Kidney (tissue), 14 donors: ENCODE results near the gene LCE3E. TPM values are rescaled to one million over a fixed set of nuclear protein-coding genes. Genes with fewer than 3 reads are reported as not detected.
A peak's percentile ranks its signal among the peaks of the same experiment; 100 is the strongest.

Experiments used
- DNase-seq, 5 donors: peaks; one replicate each; pipeline ENCODE4 v3.0.0-alpha.2; 2013 to 2020
- FAIRE-seq: peaks from 2 replicates; lab custom pipeline; 2012; peaks lifted over from hg19 to GRCh38; lab: Jason Lieb, UNC
- H3K27ac ChIP-seq, 2 donors: one replicate each; pipeline ENCODE4 v1.7.0; 2013; ENCODE audit warnings: low read depth in 2 of 2, low read length in 2 of 2, inconsistent platforms in 1 of 2
- H3K27me3 ChIP-seq: one replicate; pipeline ENCODE4 v1.7.1; 2013; ENCODE audit warnings: low read length, inconsistent platforms; ENCODE audit not compliant: control insufficient read depth, insufficient read depth
- H3K36me3 ChIP-seq, 3 donors: one replicate each; pipeline versions ENCODE4 v1.7.0 to v1.7.1; 2013; ENCODE audit warnings: low read length in 3 of 3, control low read depth in 1 of 3, inconsistent platforms in 1 of 3; ENCODE audit not compliant: insufficient read depth in 3 of 3, control insufficient read depth in 2 of 3
- H3K4me1 ChIP-seq, 3 donors: one replicate each; pipeline versions ENCODE4 v1.7.0 to v1.7.1; 2013; ENCODE audit warnings: low read length in 3 of 3, inconsistent platforms in 1 of 3, low read depth in 1 of 3; ENCODE audit not compliant: control insufficient read depth in 2 of 3, insufficient read depth in 2 of 3
- H3K4me3 ChIP-seq, 3 donors: one replicate each; pipeline versions ENCODE4 v1.7.0 to v1.8.1; 2013; ENCODE audit warnings: low read length in 3 of 3, control low read depth in 1 of 3, inconsistent platforms in 1 of 3
- H3K9ac ChIP-seq, 3 donors: one replicate each; pipeline versions ENCODE4 v1.7.0 to v1.7.1; 2013; ENCODE audit warnings: low read length in 3 of 3, control low read depth in 1 of 3, inconsistent platforms in 1 of 3
- H3K9me3 ChIP-seq, 3 donors: one replicate each; pipeline versions ENCODE4 v1.7.0 to v1.7.1; 2013; ENCODE audit warnings: low read length in 3 of 3, control low read depth in 1 of 3, inconsistent platforms in 1 of 3; ENCODE audit not compliant: control insufficient read depth in 2 of 3, insufficient read depth in 1 of 3
- intact Hi-C: fragments of 100-400 bp; cut with DNase I; formaldehyde crosslinking; loops from one replicate; pipeline ENCODE4 v1.11.1; 2022
- polyA plus RNA-seq: library from polyadenylated mRNA; stranded (reverse); fragments of 350-450 nt; fragmentation: Illumina TruSeq; extraction: RNeasy Lipid Tissue Mini Kit (QIAGEN cat#74804); gene quantifications from one replicate; pipeline ENCODE4 v1.2.3, GENCODE V29; 2014; ENCODE audit warnings: low read depth, low replicate concordance; ENCODE audit not compliant: insufficient read depth
- total RNA-seq: library from RNA; stranded (reverse); fragmentation: NEBNext Ultra II Directional; extraction: Animal tissue kit (Norgen Biotek cat#: 25700); gene quantifications from one replicate; pipeline ENCODE4 v1.2.1, GENCODE V29; 2021
- TF ChIP-seq, protein P1 (sequence below): IDR thresholded peaks from 3 replicates; pipeline ENCODE4 v1.5.1; 2012; ENCODE audit warnings: mild to moderate bottlenecking, moderate library complexity, borderline replicate concordance; ENCODE audit not compliant: insufficient read depth; ENCODE audit errors: extremely low read depth
- donor health status: control.
- donor health status: control.
- donor health status: control.
- donor health status: control.
- donor health status: control.
- donor health status: DM: yes; HTN: yes; CAD: no.
- donor health status: Normal renal cell carcinoma (clear cell type).

LCE3E gene
- total and polyA plus RNA-seq, 2 donors from 2014 or later = not detected

DNA sequence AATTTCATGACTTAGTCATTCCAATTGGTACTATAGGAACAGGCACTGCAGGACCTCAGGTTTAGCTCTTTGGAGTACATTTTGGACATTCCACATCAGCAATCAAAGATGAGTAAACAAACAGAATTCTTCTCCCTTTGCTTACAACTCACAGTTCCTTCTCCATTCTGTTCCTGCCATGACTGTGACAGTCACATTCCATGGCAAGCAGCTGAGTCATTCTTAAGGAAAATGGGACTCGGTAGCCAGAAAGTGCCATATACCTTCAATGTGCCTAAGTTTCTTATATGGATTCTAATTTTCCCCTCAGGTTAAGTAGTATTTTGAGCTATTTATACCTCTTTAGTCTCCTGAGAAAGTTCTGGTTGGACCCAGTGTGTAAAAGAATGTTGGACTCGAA is 26.7 kb downstream of the LCE3E start:
- no peaks in the 10 kb centered on the region for H3K4me1 ChIP-seq
- no peak for DNase-seq
- H3K4me3 ChIP-seq = no peak overlapping the region
- FAIRE-seq = no peak
- no peaks in the 10 kb centered on the region for H3K36me3 ChIP-seq
- H3K27ac ChIP-seq = no peak overlapping the region
- intact Hi-C loops = no loop called here
- TF ChIP-seq, protein P1, sequence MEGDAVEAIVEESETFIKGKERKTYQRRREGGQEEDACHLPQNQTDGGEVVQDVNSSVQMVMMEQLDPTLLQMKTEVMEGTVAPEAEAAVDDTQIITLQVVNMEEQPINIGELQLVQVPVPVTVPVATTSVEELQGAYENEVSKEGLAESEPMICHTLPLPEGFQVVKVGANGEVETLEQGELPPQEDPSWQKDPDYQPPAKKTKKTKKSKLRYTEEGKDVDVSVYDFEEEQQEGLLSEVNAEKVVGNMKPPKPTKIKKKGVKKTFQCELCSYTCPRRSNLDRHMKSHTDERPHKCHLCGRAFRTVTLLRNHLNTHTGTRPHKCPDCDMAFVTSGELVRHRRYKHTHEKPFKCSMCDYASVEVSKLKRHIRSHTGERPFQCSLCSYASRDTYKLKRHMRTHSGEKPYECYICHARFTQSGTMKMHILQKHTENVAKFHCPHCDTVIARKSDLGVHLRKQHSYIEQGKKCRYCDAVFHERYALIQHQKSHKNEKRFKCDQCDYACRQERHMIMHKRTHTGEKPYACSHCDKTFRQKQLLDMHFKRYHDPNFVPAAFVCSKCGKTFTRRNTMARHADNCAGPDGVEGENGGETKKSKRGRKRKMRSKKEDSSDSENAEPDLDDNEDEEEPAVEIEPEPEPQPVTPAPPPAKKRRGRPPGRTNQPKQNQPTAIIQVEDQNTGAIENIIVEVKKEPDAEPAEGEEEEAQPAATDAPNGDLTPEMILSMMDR = no peak
- H3K27me3 ChIP-seq = no peaks in the 10 kb centered on the region
- no peak overlapping the region for H3K9ac ChIP-seq
- no peaks in the 10 kb centered on the region for H3K9me3 ChIP-seq

DNA sequence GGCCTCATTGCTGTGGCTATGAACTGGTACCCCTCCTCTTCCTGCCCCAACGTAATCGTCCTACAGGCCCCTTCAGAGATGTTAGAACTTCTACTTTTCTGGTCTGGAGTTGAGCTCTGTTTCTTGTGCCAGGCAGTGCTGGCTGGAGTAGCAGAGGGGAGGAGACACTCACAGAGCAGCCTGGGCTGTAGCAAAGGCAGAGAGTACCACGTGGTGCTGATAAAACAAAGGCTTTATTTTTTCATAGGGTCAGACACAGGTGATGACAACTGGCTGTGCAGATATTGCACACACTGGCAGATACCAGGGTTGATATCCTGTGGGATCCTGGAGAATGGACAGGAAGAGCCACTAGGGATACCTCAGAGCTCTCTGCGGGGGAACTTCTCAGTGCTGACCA is 29.1 kb downstream of the LCE3E start:
- H3K4me3 ChIP-seq = no peak overlapping the region
- H3K4me1 ChIP-seq = no peaks in the 10 kb centered on the region
- H3K27ac ChIP-seq = no peak overlapping the region
- no peak overlapping the region for H3K9ac ChIP-seq
- no peaks in the 10 kb centered on the region for H3K27me3 ChIP-seq
- intact Hi-C loops = no loop called here
- TF ChIP-seq, protein P1 = no peak
- DNase-seq (no peak), FAIRE-seq (no peak)
- H3K9me3 ChIP-seq = no peaks in the 10 kb centered on the region
- H3K36me3 ChIP-seq = no peaks in the 10 kb centered on the region

DNA sequence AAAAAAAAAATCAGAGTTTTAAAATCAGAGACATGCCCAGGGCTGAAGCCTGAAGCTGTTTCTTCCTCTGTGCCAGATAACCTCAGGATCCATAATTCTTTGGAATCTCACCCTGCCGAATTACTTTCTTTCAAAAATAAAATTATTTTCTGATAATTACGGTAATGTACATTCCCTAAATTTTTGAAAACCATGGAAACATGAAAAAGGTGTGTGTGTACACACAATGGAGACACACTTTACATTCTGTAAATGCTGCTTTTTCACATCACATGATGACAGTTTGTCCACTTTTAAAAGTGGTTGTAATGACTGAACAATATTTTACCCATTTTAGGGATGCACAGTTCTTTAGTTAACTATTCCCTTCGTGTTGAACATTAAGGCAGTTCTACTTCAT is 30.8 kb downstream of the LCE3E start:
- intact Hi-C loops = no loop called here
- H3K27me3 ChIP-seq = no peaks in the 10 kb centered on the region
- no peaks in the 10 kb centered on the region for H3K36me3 ChIP-seq
- H3K9ac ChIP-seq = no peak overlapping the region
- no peaks in the 10 kb centered on the region for H3K4me1 ChIP-seq
- no peaks in the 10 kb centered on the region for H3K9me3 ChIP-seq
- H3K27ac ChIP-seq = no peak overlapping the region
- no peak for FAIRE-seq
- no peak overlapping the region for H3K4me3 ChIP-seq
- no peak for DNase-seq
- TF ChIP-seq, protein P1 = no peak

DNA sequence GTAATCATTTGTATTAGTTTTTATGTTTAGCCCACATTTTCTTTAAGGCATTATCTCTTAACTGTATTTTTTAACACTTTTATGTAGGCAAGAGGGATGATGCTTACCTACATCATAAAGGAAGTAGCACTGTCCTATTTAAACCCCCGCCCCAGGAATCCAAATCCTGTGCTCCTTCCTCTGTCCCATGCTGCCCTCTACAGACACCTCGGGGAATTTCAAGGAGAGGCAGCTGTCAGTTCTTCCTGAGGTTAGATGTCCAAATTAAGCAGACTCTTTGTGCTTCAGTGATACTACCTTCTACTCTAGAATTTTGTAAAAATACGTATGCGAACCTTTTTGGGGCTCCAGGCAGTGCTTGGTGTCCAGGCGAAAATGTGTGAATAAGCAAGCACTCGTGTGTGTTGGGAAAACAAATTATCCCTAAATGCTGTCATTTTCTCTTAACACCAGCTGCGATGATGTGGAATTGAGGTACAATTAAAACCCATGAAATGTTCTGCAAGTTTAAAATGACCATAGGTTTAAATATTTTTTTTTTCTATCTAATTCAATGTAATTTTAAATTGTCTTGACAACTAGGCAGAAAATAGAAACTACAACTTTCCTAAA is 33.1 kb downstream of the LCE3E start:
- DNase-seq = peak in 3 of 5 donors; percentile 34 to 60 (median 46)
- intact Hi-C loops = no loop called here
- H3K36me3 ChIP-seq = no peaks in the 10 kb centered on the region
- H3K9me3 ChIP-seq = no peaks in the 10 kb centered on the region
- no peaks in the 10 kb centered on the region for H3K27me3 ChIP-seq
- no peak overlapping the region for H3K9ac ChIP-seq
- H3K4me1 ChIP-seq = no peaks in the 10 kb centered on the region
- no peak overlapping the region for H3K27ac ChIP-seq
- no peak overlapping the region for H3K4me3 ChIP-seq
- TF ChIP-seq, protein P1 = peak; percentile 45
- FAIRE-seq = no peak
